HG03457 (cell line): Measurements from ENCODE around the gene NGDN.

Experiments
- ATAC-seq: cut with Tn5 transposase; IDR thresholded peaks from one replicate; pipeline ENCODE4 v1.9.1; 2021; ENCODE audit warnings: moderate number of reproducible peaks; ENCODE audit not compliant: unreplicated experiment

Gene NGDN

DNA sequence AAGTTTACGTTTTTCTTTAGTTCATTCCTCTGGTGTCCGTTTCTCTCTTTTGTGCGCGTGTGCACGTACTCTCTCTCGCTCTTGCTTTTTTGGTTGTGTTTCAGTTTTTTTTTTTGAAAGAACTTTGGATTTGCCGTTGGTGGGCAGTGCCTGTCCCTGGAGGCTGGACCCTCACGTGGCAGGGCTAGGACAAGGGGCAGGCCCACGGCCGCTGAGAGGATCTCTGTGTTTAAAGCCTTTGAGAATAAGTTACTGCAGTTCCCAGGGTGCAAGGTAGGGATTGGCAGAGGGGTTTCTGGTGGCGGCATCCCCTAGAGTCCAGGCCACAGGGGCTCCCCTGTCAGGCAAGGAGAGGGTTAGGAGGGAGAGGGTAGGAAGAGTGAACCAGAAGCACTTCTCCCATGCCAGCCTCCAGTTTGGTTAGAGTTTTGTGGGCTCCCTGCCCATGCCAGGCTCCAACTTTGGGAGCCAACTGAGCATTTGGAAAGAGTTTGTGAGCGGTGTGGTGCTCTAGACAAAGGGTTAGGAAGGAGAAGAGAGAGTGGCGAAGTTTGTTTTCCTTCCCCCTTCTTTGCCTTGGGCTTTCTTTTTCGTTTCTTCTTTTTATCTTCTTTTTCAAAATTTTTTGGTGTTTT is 51.5 kb downstream of the NGDN start:
- no peak for ATAC-seq

DNA sequence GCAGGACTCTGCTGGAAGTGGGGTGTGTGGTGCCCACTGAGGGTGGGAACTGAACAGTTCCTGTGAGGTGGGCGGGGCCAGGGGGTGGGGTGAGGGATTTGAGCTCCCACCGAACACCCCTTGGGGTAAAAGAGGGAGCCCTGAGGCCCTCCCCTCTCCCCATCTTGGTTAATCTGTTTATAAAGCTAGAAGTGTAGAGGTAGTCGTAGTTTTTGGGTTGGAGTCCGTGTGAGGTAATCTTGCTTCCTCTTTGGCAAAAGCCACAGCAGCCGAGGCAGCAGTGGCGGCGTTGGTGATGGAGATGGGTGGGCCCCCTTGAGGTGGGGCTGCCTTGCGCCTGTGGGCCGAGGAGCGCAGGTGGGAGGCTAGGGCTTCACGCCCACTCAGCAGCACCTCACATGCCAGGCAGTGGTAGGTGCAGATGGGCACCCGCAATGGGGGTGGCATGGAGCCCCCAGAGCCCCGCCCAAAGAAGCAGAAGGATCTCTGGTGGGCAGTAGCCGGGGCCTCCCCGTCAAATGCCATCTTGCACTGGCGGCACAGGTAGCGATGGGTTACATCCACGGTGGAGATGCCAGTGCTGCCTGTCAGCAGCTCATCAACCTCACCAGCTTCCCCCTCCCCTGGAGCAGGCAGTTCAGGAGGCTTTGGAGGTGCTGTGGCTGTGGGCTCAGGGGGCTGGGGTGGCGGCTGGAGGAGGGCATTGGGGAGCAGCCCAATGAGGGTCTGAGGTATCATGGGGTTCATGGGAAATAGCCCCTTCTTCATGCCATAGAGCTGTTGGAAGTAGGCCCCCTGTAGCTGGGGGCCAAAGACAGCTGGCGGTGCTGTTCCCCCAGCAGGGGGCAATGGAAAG is 52.5 kb downstream of the NGDN start:
- no peak for ATAC-seq

DNA sequence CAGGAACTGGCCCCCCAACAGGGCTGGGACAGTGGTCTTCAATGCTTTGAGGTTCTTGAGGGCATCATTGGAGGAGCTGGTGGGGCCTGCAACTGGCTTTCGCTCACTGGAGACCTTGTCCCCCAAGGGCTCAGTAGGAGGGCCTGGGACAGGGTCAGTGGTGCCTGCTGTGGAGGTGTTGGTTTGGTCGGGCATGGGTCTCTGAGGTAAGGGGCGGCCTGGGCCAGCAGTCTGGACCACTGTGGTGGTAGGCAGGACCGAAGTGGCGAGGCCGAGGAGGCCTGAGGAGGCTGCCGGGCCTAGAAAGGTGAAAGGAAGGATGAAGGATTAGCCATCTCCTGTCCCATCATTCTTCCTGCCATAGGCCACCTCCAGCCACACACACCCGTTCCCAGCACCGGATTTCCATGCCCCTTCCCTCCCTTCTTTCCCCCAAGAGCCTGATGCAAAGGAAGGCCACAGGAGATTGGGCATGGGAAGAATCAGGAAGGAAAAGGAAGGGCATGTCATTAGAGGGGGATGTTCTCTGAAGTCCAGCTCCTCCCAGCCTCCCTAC is 53.2 kb downstream of the NGDN start:
- ATAC-seq = no peak

DNA sequence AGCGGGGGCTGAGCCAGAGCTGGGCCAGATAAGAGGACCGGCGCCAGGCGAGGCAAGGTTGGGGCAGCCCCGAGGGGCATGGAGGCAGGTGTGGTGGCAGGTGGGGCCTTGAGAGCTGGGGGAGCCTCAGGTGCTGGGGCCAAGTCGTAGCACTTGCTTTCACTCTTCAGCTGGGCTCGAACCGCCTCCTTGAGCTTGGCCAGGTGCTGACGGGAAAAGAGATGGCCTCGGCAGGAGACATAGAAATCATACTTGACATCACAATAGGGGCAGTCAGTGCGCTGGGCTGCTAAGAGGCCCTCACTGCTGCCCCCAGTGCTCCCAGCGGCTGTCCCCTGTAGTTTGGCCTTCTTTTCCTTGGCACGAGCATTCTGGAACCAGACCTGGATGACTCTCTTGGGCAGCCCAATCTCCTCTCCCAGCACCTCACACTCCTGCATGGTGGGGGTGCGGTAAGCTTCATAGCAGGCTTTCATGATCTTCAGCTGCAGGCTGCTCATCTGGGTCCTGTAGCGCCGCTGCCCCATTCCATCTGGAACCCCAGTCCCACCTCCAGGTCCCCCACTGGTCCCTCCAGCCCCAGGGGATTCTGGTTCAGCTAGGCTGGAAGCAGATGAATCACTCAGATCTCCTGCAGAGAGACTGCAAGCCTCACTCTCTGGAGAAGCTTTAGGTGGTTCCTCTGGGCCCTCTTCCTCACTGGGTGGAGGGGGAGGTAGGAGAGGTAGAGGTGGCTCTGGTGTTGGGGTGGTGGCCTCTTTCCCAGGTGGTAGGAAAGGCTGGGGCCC is 53.9 kb downstream of the NGDN start:
- ATAC-seq = no peak

DNA sequence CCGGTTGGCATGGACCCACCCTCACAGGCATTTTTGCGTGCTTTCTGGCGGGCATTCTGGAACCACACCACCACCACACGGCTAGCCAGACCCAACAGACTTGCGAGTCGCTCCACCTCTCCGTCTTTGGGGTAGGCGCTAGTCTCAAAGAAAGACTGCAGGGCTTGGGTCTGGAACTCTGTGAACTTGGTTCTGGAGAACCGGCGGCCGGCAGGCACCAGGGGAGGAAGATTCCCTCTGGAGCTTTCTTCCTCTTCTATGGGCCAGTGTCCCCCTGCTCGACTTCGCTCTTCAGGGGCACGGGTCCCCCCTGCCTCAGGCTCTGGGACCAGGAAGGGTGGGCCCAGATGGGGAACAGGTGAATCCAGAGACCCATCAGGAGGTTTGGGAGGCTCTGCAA is 55.5 kb downstream of the NGDN start:
- no peak for ATAC-seq

DNA sequence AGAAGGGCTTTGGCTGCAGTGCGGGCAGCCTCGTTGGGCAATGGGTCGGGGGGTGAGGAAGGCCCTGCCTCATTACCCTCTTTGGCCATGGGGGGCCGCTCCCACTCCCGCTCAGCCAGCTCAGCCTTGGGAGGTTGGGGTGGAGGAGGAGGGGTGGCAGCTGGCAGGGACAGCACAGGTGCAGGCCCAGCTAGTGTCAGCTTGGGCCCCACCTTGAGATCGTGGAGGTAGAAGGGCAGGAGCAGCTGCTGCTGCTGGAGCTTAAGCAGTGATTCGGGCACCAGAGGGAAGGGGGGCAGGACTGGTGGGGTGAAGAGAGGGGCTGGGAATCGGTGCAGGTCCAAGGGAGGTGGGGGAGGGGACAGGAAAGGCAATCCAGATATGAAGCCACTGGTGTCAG is 56.1 kb downstream of the NGDN start:
- ATAC-seq = no peak
